ENCODE data around the gene SLC6A8. TPM values are rescaled to one million over a fixed set of nuclear protein-coding genes. Genes with fewer than 3 reads are reported as not detected.
A peak's percentile ranks its signal among the peaks of the same experiment; 100 is the strongest.
"Not testable (repeated sequence)": the region's sequence is repeated elsewhere in the genome, so short reads cannot be mapped to it uniquely, and the experiment has no call there.

SLC6A8 gene
- total and polyA plus RNA-seq, 4 experiments from 2014 or later = 0.11 to 1.4 (median 0.53) TPM

GRCh38 chrX:153697924-153698865 lies 10.5 kb downstream of the SLC6A8 start:
- Mint-ChIP-seq H3K4me1 (no peaks in the 10 kb centered on the region), H3K36me3 (peaks cover 0 to 21% of the 10 kb centered on the region in 2 donors), H3K9me3 (no peaks in the 10 kb centered on the region), H3K27ac (peak overlapping the region in 1 of 7 donors; percentile 14), H3K27me3 (no peaks in the 10 kb centered on the region), H3K4me3 (no peak overlapping the region)
- ChIA-PET CTCF (ENCODE audit: partially characterized antibody) (interaction anchor here (0.9 kb wide), 1 partner anchor 57 kb away, joined by 3 read pairs; no protein-coding TSS in a partner anchor), POLR2A (ENCODE audit: partially characterized antibody) (no interaction called here)
- DNase-seq = no peak
- no peaks in the 10 kb centered on the region for H3K4me1 ChIP-seq (ENCODE audit: insufficient read depth, low read length)
- no peaks in the 10 kb centered on the region for H3K9me3 ChIP-seq (ENCODE audit: control insufficient read depth in 1 of 2, low read length in 2 of 2)
- H3K4me3 ChIP-seq (ENCODE audit: low read length in 2 of 2) = no peak overlapping the region
- no peak overlapping the region for H3K27ac ChIP-seq (ENCODE audit: low read depth, low read length)
- peaks cover 4% of the 10 kb centered on the region for H3K36me3 ChIP-seq (ENCODE audit: insufficient read depth, low read length)
- no peaks in the 10 kb centered on the region for H3K27me3 ChIP-seq (ENCODE audit: insufficient read depth, low read length)
- intact Hi-C loops (cut with micrococcal nuclease) = no loop called here

DNA sequence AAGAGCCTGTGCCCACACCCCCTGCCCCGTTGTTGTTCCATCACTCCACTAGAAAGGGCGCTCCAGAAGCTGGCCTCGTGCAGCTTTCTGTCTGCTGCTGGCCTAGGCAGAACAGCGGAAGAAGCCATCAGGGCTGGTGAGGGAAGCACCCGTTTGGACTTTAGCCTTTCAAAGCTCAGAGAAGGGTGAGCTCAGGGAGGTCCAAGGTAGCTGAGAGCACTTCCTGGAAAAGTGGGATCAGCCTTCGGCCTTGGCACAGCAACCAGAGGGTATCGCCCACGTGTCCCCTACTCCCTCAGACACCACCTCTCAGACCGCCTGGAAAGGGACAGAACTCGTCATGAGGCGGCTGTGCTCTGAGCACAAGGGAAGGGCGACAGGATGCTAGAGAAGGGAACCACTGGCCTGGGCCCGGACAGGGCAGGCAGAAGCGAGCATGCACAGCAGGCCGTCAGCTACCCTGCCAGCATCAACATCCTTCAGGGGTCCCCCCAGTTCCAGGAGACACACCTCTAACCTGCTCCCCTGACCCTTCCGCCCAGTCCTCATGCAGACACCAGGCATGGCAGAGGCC lies 11.6 kb downstream of the SLC6A8 start:
- POLR2A ChIA-PET (ENCODE audit: partially characterized antibody); DNase-seq; H3K4me1 ChIP-seq (ENCODE audit: insufficient read depth, low read length); H3K27me3 ChIP-seq (ENCODE audit: insufficient read depth, low read length); H3K4me1 Mint-ChIP-seq; H3K36me3 ChIP-seq (ENCODE audit: insufficient read depth, low read length); H3K9me3 ChIP-seq (ENCODE audit: control insufficient read depth in 1 of 2, low read length in 2 of 2); H3K27ac Mint-ChIP-seq; H3K27me3 Mint-ChIP-seq; H3K9me3 Mint-ChIP-seq; H3K4me3 Mint-ChIP-seq; H3K27ac ChIP-seq (ENCODE audit: low read depth, low read length); intact Hi-C loops (cut with micrococcal nuclease); H3K4me3 ChIP-seq (ENCODE audit: low read length in 2 of 2): not testable (repeated sequence)
- H3K36me3 Mint-ChIP-seq = peaks cover 0 to 27% of the 10 kb centered on the region in 2 donors
- CTCF ChIA-PET (ENCODE audit: partially characterized antibody) = interaction anchor here (0.6 to 0.9 kb wide), 2 partner anchors 55 to 129 kb away, joined by 3 read pairs; no protein-coding TSS in a partner anchor

DNA sequence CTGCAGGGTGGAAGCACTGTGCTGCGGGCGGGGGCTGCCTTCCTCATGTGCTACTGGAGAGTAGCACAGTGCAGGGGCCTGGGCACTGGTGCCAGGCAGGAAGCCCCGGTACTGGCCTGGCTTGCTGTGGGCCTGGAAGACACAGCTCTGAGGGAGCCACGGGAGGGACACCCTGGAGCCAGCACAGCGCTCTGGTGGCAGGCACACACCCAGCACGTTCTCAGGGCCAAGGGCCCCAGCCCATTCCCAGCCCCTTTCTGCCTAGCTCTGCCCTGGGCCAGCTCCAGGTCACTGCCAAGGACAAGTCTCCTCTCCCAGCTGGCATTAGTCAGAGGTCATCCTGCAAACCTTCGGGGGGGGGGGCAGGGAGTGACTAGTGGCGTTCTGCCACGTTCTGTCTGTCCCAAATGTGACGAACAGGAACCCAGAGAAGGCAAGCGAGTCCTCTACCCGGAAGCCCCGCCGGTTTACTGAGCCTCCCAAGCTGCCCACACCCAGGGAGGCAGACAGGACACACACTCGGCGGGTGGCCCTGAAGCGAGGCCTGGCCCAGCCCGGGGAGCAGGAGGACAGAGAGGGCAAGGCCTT lies 12.2 kb downstream of the SLC6A8 start:
- H3K9me3 ChIP-seq (ENCODE audit: control insufficient read depth in 1 of 2, low read length in 2 of 2); H3K9me3 Mint-ChIP-seq; H3K27ac ChIP-seq (ENCODE audit: low read depth, low read length); H3K27me3 Mint-ChIP-seq; DNase-seq; H3K27me3 ChIP-seq (ENCODE audit: insufficient read depth, low read length); H3K4me1 Mint-ChIP-seq; H3K4me3 ChIP-seq (ENCODE audit: low read length in 2 of 2); intact Hi-C loops (cut with micrococcal nuclease); H3K36me3 ChIP-seq (ENCODE audit: insufficient read depth, low read length); H3K4me1 ChIP-seq (ENCODE audit: insufficient read depth, low read length); POLR2A ChIA-PET (ENCODE audit: partially characterized antibody); H3K4me3 Mint-ChIP-seq: not testable (repeated sequence)
- H3K36me3 Mint-ChIP-seq = peaks cover 0 to 27% of the 10 kb centered on the region in 2 donors
- H3K27ac Mint-ChIP-seq = peak overlapping the region in 1 of 7 donors; percentile 38
- CTCF ChIA-PET (ENCODE audit: partially characterized antibody) = interaction anchor here (0.6 kb wide), 1 partner anchor 129 kb away, joined by 3 read pairs; no protein-coding TSS in a partner anchor

GRCh38 chrX:153700376-153700945 lies 12.7 kb downstream of the SLC6A8 start:
- H3K27me3 Mint-ChIP-seq = no peaks in the 10 kb centered on the region

GRCh38 chrX:153700967-153701366 lies 13.2 kb downstream of the SLC6A8 start:
- no peaks in the 10 kb centered on the region for H3K27me3 ChIP-seq (ENCODE audit: insufficient read depth, low read length)
- ChIA-PET CTCF (ENCODE audit: partially characterized antibody) (no interaction called here), POLR2A (ENCODE audit: partially characterized antibody) (no interaction called here)
- DNase-seq = no peak
- peaks cover 4% of the 10 kb centered on the region for H3K36me3 ChIP-seq (ENCODE audit: insufficient read depth, low read length)
- no peaks in the 10 kb centered on the region for H3K9me3 ChIP-seq (ENCODE audit: control insufficient read depth in 1 of 2, low read length in 2 of 2)
- Mint-ChIP-seq H3K4me3 (no peak overlapping the region), H3K27me3 (no peaks in the 10 kb centered on the region), H3K36me3 (peaks cover 0 to 24% of the 10 kb centered on the region in 2 donors), H3K4me1 (no peaks in the 10 kb centered on the region), H3K9me3 (no peaks in the 10 kb centered on the region), H3K27ac (no peak overlapping the region)
- no peak overlapping the region for H3K4me3 ChIP-seq (ENCODE audit: low read length in 2 of 2)
- H3K4me1 ChIP-seq (ENCODE audit: insufficient read depth, low read length) = no peaks in the 10 kb centered on the region
- intact Hi-C loops (cut with micrococcal nuclease) = no loop called here
- no peak overlapping the region for H3K27ac ChIP-seq (ENCODE audit: low read depth, low read length)

More at GRCh38 chrX:153700376-153700945, 12.7 kb downstream of the SLC6A8 start:
- Mint-ChIP-seq H3K9me3 (no peaks in the 10 kb centered on the region), H3K36me3 (peaks cover 0 to 27% of the 10 kb centered on the region in 2 donors), H3K27ac (peak overlapping the region in 2 of 7 donors; percentile 38 to 55), H3K4me3 (no peak overlapping the region), H3K4me1 (no peaks in the 10 kb centered on the region)
- no peak for DNase-seq
- ChIA-PET CTCF (ENCODE audit: partially characterized antibody) (no interaction called here), POLR2A (ENCODE audit: partially characterized antibody) (no interaction called here)
- no peaks in the 10 kb centered on the region for H3K4me1 ChIP-seq (ENCODE audit: insufficient read depth, low read length)
- no peak overlapping the region for H3K4me3 ChIP-seq (ENCODE audit: low read length in 2 of 2)
- no peak overlapping the region for H3K27ac ChIP-seq (ENCODE audit: low read depth, low read length)
- intact Hi-C loops (cut with micrococcal nuclease) = no loop called here
- no peaks in the 10 kb centered on the region for H3K27me3 ChIP-seq (ENCODE audit: insufficient read depth, low read length)
- peaks cover 4% of the 10 kb centered on the region for H3K36me3 ChIP-seq (ENCODE audit: insufficient read depth, low read length)
- H3K9me3 ChIP-seq (ENCODE audit: control insufficient read depth in 1 of 2, low read length in 2 of 2) = no peaks in the 10 kb centered on the region

- Mint-ChIP-seq H3K27me3 (no peaks in the 10 kb centered on the region), H3K4me1 (peaks cover 0 to 3% (median under 1%) of the 10 kb centered on the region in 4 donors), H3K36me3 (peaks cover 0 to 29% of the 10 kb centered on the region in 2 donors), H3K9me3 (no peaks in the 10 kb centered on the region), H3K27ac (no peak overlapping the region), H3K4me3 (no peak overlapping the region)
- no peaks in the 10 kb centered on the region for H3K9me3 ChIP-seq (ENCODE audit: control insufficient read depth in 1 of 2, low read length in 2 of 2)
- DNase-seq = no peak
- no peak overlapping the region for H3K27ac ChIP-seq (ENCODE audit: low read depth, low read length)
- POLR2A ChIA-PET (ENCODE audit: partially characterized antibody) = no interaction called here
- H3K4me1 ChIP-seq (ENCODE audit: insufficient read depth, low read length) = no peaks in the 10 kb centered on the region
- intact Hi-C loops (cut with micrococcal nuclease) = no loop called here
- no peaks in the 10 kb centered on the region for H3K27me3 ChIP-seq (ENCODE audit: insufficient read depth, low read length)
- no peak overlapping the region for H3K4me3 ChIP-seq (ENCODE audit: low read length in 2 of 2)
- CTCF ChIA-PET (ENCODE audit: partially characterized antibody) = no interaction called here
- H3K36me3 ChIP-seq (ENCODE audit: insufficient read depth, low read length) = peaks cover 4% of the 10 kb centered on the region
These were observed 14.0 kb downstream of the SLC6A8 start for GRCh38 chrX:153701706-153702105.
